Cerebellar cortex (tissue), 1 donor: ENCODE measurements around the gene PSEN1.

Source experiments
- DNase-seq: peaks from one replicate; pipeline ENCODE4 v3.0.0-alpha.2; 2015; ENCODE audit warnings: low spot score

The PSEN1 gene

DNA sequence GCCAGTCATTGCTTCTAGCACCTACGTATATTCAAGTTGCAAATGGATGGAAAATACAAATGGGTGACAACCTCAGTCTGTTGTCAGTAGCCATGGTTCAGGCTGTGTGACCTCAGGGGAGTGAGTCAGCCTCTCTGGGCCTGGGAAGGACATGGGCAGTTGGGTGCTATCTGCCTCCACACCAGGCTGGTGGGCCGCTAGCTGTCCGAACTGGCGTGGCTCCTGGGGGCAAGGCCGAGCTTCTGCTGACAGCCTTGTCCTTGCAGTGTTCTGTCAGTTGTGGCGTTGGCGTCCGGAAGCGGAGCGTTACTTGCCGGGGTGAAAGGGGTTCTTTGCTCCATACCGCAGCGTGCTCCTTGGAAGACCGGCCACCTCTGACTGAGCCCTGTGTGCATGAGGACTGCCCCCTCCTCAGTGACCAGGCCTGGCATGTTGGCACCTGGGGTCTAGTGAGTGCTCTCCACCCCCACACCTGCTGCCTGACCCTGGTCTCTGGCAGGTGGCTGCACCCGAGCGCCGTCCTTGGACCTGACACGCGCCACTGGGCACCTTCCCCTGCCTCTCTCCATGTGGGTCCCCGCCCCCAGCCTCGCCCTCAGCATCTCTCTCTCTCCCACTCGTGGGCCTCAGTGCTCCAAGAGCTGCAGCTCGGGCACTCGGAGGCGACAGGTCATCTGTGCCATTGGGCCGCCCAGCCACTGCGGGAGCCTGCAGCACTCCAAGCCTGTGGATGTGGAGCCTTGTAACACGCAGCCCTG, 118.1 kb downstream of the PSEN1 start:
- no peak for DNase-seq

DNA sequence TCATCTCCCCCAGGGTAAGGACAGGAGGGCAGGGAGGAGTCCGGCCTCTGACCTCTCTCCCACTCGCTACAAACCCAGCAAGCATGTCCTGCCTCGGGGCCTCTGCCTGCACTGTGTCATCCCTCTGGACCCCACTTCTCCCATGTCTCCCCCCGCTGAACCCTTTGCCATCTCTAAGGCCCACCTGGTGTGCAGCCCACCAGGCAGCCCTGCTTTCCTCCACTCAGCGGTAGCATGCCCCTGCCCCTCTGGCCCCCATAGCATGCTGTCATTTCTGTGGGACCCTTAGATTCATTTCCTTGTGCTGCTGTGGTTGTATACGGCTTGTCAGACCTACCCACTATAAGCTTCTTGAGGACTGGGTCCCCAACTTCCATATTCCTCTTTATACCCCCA, 118.7 kb downstream of the PSEN1 start:
- DNase-seq, result no peak

DNA sequence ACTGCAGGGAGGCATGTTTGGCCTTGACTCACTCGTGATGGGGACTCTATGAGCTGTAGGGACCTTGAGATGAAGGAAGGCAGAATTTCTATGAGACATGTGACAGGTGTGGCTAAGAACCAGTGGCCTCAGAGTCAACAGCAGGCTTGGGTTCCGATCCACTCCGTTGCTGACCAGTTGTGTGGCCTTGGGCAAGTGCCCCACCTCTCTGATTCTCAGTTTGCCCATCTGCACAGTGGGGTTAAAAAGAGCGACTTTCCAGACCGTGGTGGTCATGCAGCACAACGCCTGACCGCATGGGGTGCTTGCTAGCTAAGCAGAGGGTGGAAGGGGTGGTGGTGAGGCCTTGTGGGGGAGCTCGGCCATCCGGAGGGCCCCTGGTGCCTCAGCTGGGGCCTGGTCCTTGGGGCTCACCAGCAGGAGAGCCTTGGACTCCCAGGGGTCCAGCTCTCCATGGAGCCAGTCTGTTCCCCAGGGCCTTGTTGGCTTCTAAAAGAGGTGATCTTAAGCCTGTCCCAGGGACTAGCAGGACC, 119.5 kb downstream of the PSEN1 start:
- no peak for DNase-seq

DNA sequence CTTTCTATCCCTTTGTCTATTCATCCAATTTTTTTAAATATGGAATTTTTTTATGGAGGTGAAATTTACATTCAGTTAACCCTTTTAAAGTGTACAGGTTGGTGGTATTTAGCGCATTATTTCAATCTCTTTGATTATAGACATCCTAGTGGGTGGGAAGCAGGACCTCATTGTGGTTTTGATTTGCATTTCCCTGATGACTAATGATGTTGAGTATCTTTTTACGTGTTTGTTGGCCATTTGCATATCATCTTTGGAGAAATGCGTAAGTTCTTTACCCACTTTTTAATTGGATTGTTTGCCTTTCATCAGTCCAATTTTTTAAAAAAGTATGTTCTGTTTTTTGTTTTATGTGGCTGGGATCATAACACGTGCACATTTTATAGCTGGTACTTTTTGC, 121.8 kb downstream of the PSEN1 start:
- DNase-seq, result no peak

DNA sequence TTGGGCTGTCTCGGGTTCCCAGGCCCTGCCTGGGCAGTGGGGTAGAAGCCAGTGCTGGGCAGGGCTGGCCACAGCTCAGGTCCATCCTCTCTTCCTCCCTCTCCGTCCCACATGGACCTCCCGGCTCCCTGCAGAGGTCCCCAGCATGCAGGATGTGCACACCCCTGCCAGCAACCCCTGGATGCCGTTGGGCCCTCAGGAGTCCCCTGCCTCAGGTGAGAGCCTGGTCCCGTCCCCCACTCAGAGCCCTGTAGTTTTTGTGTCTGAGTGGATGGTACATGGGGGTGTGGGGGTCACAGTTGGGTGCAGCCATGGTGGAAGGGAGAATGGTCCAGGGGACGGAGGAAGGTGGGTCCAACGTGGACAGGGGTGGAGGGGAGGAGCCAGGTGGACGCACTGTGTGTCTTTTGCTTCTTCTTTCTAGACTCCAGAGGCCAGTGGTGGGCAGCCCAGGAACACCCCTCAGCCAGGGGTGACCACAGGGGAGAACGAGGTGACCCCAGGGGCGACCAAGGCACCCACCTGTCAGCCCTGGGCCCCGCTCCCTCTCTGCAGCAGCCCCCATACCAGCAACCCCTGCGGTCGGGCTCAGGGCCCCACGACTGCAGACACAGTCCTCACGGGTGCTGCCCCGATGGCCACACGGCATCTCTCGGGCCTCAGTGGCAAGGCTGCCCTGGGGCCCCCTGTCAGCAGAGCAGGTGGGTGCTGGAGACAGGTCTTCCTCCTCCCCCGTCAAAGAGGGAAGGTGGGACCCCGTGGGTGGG, 122.7 kb downstream of the PSEN1 start:
- DNase-seq, result no peak

DNA sequence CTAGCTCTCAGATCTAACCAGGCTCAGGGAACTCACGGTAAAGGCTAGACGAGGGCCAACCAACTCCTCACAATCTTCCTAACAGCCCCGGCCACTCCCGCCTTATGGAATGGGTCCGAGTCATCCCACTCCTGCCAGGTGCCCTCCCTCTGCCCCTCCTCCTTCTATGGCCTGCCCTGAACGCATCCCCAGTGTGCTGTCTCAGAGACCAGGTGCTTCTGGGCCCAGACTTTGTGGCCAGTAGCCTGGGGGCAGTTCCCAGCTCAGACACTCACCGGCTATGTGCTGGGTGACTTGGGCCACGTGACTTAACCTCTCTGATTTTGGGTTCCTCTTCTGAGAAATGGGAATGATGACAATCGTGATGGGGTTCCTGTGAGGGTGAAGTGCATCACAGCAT, 123.5 kb downstream of the PSEN1 start:
- DNase-seq, result no peak

DNA sequence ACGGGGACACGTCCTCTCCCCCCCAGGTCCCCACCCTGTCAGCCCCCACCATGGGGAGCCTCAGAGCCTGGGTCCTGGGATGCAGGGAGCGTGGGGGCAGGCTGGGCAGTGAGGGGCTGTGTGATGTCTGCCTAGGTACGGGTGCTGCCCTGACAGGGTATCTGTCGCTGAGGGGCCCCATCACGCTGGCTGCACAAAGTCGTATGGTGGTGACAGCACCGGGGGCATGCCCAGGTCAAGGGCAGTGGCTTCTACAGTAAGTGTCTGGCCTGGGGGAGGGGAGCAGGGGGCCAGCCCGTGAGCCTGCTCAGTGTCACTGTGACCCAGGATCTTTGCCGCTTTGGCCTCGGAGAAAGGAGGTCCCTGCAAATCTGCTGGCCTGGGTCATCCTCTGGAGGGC, 124.3 kb downstream of the PSEN1 start:
- no peak for DNase-seq

DNA sequence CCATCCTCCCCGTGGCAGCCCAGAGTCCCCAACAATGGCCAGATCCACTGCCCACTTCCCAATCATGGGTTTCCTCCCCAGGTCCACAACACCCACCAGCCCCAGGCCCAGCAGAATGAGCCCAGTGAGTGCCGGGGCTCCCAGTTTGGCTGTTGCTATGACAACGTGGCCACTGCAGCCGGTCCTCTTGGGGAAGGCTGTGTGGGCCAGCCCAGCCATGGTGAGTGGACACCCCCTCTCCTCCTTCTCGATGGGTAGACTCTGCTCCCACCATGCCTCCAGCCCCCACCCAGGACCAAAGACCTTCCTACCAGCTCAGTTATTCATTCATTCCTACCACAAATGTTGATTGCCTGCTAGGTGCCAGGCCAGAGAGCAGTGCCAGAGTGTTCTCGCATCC, 124.8 kb downstream of the PSEN1 start:
- no peak for DNase-seq

DNA sequence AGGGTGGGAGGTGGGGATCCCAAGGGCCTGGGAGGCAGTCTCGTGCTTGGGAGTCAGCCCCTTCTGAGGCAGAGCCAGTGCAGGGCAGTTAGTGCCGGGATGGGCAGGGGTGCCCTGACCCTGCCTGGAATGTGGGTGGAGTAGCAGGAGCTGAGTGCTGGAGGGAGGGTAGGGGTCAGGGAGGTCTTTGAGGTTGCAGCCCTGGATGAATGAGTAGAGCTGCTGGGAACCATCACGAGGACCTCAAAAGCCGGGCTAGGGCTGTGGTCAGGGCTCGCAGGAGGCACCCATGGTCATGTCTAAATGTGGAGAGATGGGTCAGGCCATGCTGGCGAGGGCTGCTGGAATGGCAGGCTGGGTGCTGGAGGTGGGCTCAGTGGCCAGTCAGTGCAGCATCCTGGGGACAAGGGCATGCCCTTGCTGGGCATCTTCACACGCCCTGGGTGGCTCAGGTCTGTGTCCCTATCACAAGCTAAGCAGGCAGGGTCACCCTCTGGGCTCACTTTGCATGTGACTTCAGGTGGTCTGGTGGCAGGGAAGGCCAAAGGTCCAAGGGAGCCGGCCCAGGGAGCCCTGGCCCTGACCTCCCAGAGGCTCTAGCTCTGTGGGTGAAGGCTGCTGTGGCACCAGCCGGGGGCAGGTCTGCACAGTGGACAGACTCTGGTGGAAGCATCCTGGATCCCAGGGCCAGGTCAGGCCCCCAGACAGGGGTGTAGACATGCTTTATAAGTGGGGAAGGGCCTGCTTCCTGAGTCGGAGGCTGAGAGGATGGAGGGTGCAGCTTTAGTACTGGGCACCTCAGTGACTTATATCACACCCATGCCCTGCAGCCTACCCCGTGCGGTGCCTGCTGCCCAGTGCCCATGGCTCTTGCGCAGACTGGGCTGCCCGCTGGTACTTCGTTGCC, 125.5 kb downstream of the PSEN1 start:
- no peak for DNase-seq

DNA sequence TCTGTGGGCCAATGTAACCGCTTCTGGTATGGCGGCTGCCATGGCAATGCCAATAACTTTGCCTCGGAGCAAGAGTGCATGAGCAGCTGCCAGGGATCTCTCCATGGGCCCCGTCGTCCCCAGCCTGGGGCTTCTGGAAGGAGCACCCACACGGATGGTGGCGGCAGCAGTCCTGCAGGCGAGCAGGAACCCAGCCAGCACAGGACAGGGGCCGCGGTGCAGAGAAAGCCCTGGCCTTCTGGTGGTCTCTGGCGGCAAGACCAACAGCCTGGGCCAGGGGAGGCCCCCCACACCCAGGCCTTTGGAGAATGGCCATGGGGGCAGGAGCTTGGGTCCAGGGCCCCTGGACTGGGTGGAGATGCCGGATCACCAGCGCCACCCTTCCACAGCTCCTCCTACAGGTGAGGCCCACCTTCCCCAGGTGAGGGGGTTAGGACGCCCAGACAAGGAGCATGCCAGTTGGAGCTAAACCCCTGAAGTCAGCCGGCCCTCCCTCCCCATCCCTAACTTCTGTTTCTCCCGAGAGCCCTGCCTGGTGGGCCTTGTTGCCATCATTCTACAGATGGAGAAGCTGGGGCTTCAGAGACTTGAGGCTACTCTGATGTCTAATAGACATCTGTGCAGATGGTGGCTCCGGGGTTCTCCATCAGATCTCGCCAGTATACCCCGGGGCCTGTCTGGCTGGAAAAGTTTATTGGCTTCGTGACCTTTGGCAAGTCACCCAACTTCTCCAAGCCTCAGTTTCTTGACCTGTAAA, 126.3 kb downstream of the PSEN1 start:
- no peak for DNase-seq

DNA sequence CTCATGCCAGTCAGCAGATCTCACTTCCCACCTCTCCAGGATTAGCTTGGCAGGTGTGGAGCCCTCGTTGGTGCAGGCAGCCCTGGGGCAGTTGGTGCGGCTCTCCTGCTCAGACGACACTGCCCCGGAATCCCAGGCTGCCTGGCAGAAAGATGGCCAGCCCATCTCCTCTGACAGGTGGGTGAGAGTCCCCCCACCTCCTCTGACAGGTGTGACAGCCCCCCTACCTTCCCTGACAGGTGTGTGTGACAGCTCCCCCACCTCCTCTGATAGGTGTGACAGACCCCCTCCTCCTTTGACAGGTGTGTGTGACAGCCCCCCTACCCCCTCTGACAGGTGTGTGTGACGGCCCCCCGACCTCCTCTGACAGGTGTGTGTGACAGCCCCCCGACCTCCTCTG, 127.3 kb downstream of the PSEN1 start:
- DNase-seq, result no peak

DNA sequence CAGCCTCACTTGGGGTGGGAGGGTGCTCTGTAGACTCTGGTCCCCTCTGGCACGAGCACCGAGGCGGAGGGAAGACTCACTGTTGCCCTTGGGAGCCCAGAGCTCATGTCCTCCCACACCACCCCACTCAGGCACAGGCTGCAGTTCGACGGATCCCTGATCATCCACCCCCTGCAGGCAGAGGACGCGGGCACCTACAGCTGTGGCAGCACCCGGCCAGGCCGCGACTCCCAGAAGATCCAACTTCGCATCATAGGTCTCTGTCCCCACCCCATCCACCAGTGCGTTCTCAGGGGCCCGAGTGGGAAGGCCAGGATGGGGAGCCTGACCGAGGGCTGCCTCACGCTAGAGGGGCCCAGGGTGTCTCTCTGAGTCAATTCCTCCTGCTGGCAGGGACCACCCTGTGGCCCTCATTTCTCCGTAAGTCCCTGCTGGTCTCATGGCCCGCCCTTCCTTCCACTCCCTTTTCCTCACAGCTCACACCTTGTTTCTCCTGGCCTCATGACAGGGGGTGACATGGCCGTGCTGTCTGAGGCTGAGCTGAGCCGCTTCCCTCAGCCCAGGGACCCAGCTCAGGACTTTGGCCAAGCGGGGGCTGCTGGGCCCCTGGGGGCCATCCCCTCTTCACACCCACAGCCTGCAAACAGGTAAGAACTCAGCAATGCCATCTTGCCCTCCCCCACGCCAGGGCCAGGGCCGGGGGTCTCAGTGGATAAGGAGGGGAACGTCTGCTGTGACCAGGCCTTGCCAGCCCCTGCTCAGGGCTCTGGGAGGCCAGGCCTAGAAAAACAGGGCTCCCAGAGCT, 128.0 kb downstream of the PSEN1 start:
- no peak for DNase-seq

DNA sequence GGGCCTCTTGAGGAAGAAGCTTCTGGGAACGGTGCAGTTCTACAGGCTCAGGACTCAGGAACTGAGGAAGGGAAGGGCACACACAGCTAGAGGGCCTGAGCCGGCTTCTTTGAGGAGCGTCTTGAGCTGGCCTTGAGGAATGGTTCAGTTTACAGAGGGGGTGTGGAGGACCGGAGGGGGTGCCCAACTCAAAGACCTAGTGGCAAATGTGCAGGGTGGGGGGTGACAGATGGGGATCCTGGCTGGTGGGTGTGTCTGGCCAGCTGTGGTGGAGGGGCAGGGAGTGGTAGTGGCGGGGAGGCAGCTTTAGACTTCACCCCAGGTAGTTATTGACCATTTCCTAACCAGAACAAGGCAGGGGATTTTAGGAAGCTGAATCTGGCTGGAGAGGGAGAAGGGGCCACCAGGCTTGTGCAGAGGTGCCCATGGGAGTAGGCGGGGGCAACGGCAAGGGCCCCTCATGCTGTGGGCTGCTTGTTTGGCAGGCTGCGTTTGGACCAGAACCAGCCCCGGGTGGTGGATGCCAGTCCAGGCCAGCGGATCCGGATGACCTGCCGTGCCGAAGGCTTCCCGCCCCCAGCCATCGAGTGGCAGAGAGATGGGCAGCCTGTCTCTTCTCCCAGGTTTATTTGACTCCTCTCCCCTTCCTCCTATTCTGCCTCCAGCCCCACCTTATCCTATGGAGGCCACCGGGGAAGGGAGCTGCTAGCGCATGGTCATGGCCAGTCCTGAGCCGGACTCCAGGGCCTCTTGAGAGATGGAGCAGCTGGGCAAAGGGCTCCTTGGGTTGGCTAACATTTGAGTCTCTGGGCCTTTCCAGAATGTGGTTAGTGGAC, 128.8 kb downstream of the PSEN1 start:
- no peak for DNase-seq

DNA sequence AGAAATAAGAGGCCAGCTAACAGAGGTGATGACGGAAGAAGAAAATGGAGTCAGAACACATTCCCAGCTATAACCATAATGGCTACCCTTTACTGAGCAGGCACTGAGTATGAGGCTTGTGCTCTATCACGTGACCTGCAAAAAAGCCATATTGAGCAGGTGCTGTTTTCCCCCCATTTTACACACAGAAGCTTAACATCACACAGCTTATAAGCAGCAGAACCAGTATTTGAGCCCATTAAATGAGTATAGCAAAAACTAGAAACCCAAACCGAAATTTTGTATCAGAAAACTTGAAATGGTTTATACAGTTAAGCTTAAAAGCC, 129.4 kb downstream of the PSEN1 start:
- no peak for DNase-seq

DNA sequence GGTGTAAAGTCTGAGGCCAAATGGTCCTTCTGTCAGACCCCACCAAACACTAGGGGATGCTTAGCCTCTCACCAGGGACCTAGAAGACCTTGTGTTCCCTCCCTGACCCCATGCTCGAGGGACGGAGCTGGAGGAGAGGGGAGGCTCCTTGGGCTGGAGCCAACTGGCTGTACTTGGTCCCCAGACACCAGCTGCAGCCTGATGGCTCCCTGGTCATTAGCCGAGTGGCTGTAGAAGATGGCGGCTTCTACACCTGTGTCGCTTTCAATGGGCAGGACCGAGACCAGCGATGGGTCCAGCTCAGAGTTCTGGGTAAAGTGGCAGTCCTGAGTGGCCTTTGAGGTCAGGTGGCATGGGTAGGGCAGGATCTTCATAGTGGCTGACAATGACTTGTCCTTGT, 130.0 kb downstream of the PSEN1 start:
- DNase-seq, result no peak

DNA sequence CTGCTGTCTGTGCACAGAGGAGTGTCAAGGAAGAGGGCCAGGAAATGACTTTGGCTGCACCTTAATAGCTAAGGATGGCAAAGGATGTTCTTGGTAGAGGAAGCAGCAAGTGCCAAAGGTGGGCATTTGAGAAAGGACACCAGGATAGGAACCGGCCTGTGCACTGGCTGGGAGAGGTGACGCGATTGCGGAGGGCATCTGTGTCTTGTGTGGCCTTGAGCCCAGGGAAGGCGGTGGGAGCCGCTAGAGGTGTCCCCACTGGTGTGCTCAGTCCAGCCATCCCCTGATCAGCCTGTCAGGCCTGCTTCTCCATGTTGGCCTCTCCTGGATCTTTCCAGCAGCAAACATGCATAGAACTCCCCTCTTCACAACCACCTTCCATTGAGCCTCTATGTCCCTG, 131.2 kb downstream of the PSEN1 start:
- no peak for DNase-seq

DNA sequence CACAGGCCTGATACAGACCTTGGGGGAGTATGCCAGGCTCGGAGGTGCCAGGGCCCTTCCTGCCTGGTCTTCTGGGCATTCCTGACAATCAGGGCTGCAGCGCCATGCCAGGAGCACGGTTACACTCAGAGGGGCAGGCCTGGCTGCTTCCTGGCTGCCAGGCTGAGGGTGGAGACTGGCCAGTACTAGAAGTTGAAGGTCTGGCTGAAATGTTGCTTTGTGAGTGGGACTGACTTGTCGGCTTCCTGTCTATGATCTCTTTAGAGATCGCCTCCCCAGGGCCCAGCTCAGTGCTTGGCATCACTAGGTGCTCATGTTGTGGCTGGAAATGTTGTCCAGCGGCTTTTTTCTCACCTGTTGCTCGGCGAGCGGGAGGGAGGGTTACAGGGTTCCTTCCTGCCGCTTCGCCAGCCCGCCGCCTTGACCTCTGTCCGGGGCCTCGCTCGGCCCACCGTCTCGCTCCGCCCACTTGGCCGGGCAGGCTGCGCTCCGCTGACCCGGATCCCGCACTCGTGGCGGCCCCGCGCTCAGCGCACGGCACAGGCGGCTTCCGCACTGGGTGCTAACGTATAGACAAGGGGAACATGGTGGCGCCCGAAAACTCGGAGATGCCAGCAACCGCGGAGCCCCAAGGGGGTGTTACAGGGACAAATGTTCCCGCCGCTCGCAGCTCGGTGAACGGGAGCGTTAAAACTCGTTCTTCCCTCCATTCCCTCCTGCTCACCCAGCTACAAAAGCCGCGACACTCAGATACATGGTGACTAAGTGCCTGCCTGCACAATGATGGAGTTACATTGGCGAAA, 133.6 kb downstream of the PSEN1 start:
- peak; percentile 38 for DNase-seq

DNA sequence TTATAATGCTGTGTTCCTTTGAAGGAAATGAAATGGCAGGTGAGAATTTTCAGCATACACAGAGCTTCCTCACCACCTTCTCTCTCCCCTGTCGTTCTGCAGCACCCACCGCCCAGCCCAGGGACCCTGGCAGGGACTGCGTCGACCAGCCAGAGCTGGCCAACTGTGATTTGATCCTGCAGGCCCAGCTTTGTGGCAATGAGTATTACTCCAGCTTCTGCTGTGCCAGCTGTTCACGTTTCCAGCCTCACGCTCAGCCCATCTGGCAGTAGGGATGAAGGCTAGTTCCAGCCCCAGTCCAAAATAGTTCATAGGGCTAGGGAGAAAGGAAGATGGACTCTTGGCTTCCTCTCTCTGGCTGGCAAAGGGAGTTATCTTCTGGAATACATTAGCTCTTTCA, 136.1 kb downstream of the PSEN1 start:
- DNase-seq, result no peak
